Calu3 (cell line): ENCODE data around the gene YWHAE. TPM values are rescaled to one million over a fixed set of nuclear protein-coding genes. Genes with fewer than 3 reads are reported as not detected.

ENCODE experiments used
- BruUV-seq: library from RNA; stranded (reverse); fragments of 400-500 nt; replicated peaks from 2 replicates; lab custom pipeline; 2021; lab: Mats Ljungman, UMichigan
- CTCF ChIA-PET: fragments of 300-600 bp; sonication (Branson Sonifier 250); formaldehyde crosslinking; loops from one replicate; lab custom pipeline; 2022; ENCODE audit warnings: antibody characterized with exemption; lab: Charles Lee
- DNase-seq: peaks from one replicate; pipeline ENCODE4 v3.0.0; 2022
- H3K27ac Mint-ChIP-seq: one replicate; pipeline ENCODE4 v1.8.0; 2022; ENCODE audit warnings: mixed read lengths; ENCODE audit not compliant: unreplicated experiment
- H3K27me3 Mint-ChIP-seq: one replicate; pipeline ENCODE4 v1.8.0; 2022; ENCODE audit warnings: mixed read lengths; ENCODE audit not compliant: unreplicated experiment
- H3K36me3 Mint-ChIP-seq: one replicate; pipeline ENCODE4 v1.8.0; 2022; ENCODE audit warnings: mild to moderate bottlenecking, moderate library complexity, mixed read lengths; ENCODE audit not compliant: insufficient read depth, unreplicated experiment
- H3K4me1 Mint-ChIP-seq: one replicate; pipeline ENCODE4 v1.8.0; 2022; ENCODE audit warnings: mild to moderate bottlenecking, low read depth, mixed read lengths; ENCODE audit not compliant: unreplicated experiment
- H3K4me3 Mint-ChIP-seq: one replicate; pipeline ENCODE4 v1.8.0; 2022; ENCODE audit warnings: mild to moderate bottlenecking, low read depth, moderate library complexity, mixed read lengths; ENCODE audit not compliant: unreplicated experiment
- H3K9me3 Mint-ChIP-seq: one replicate; pipeline ENCODE4 v1.8.0; 2022; ENCODE audit warnings: low read depth, mixed read lengths; ENCODE audit not compliant: unreplicated experiment
- intact Hi-C: fragments of 100-400 bp; cut with micrococcal nuclease; formaldehyde crosslinking; loops from one replicate; pipeline ENCODE4 v1.10.0; 2022; ENCODE audit not compliant: unreplicated experiment
- total RNA-seq: library from RNA; stranded (reverse); gene quantifications from 2 replicates; pipeline ENCODE4 v1.2.3, GENCODE V29; 2022
- TF ChIP-seq, protein P1 (sequence below): fragments of 200-600 bp; IDR thresholded peaks from one replicate; pipeline ENCODE4 v1.8.0; 2022; ENCODE audit warnings: antibody characterized with exemption; ENCODE audit not compliant: unreplicated experiment

The YWHAE gene
- total RNA-seq, 1 experiment from 2014 or later = 504 TPM

DNA sequence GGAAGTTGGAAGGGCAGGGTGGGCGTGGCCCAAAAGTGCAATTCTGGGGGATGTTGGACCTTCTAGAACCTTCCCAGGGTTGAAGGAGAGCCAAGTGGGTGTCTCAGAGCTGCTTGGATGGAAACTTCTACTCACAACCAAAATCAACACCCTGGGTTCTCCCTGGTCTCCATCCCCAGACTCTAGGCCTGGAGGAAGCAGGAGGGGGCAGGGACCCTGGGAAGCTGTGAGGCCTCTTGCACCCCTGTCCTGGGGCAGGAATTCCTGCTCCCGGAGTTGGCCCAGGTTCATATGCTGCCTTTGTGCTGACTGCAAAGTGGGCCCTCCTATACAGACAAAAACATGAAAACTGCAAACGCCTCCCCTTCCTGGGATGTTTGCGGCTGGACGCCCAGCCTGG, 95.5 kb downstream of the YWHAE start:
- CTCF ChIA-PET = no interaction called here
- Mint-ChIP-seq H3K27ac (no peak overlapping the region), H3K36me3 (no peaks in the 10 kb centered on the region), H3K4me3 (no peak overlapping the region), H3K9me3 (no peaks in the 10 kb centered on the region), H3K27me3 (peaks cover 55% of the 10 kb centered on the region), H3K4me1 (no peaks in the 10 kb centered on the region)
- intact Hi-C loops = no loop called here
- TF ChIP-seq, protein P1, sequence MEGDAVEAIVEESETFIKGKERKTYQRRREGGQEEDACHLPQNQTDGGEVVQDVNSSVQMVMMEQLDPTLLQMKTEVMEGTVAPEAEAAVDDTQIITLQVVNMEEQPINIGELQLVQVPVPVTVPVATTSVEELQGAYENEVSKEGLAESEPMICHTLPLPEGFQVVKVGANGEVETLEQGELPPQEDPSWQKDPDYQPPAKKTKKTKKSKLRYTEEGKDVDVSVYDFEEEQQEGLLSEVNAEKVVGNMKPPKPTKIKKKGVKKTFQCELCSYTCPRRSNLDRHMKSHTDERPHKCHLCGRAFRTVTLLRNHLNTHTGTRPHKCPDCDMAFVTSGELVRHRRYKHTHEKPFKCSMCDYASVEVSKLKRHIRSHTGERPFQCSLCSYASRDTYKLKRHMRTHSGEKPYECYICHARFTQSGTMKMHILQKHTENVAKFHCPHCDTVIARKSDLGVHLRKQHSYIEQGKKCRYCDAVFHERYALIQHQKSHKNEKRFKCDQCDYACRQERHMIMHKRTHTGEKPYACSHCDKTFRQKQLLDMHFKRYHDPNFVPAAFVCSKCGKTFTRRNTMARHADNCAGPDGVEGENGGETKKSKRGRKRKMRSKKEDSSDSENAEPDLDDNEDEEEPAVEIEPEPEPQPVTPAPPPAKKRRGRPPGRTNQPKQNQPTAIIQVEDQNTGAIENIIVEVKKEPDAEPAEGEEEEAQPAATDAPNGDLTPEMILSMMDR = no peak
- DNase-seq = no peak
- no TSS peak for BruUV-seq

DNA sequence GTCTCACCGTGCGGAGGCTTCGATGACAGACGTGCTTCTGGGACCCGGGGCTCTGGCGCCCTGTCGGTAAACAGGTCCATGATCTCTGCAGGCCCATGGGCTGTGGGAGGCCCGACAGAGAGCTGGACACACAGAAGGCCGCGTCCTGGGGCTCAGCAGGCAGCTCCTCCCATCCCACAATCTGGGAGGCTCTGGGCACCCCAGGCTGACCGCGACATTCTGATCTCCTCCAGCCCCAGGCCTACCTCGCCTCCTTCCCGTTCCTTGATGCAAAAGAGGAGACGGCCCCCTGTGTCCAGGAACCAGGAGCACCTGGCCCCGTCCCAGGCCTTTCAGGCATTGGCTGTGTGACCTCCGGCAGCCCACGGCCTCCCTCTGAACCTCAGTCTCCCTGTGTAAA, 97.3 kb downstream of the YWHAE start:
- H3K27me3 Mint-ChIP-seq = peaks cover 73% of the 10 kb centered on the region

DNA sequence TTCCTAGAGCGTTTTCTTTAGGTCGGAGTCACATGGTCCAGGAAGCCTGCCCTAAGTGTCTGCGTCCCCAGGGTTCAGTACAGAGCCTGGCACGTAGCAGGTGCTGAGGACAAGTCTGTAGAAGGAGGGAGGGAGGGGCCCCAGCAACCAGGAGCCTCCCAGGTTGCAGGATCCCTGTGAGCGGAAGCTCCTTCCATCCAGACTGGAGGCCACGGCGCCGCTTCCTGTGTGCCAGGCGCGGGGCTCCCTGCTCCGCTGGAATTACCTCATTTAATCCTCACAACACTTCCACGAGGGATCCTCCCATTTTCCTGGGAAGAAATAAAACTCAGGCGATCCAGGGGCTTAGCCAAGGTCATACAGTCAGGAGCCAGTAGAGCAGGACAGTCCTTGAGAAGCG, 98.5 kb downstream of the YWHAE start:
- no TSS peak for BruUV-seq
- CTCF ChIA-PET = no interaction called here
- no peaks in the 10 kb centered on the region for H3K4me1 Mint-ChIP-seq
- H3K4me3 Mint-ChIP-seq = no peak overlapping the region
- no peak for DNase-seq
- H3K36me3 Mint-ChIP-seq = no peaks in the 10 kb centered on the region
- TF ChIP-seq, protein P1 = no peak
- no peaks in the 10 kb centered on the region for H3K9me3 Mint-ChIP-seq
- peaks cover 75% of the 10 kb centered on the region for H3K27me3 Mint-ChIP-seq
- H3K27ac Mint-ChIP-seq = no peak overlapping the region
- intact Hi-C loops = no loop called here

More for the DNA sequence above, 97.3 kb downstream of the YWHAE start:
- intact Hi-C loops = no loop called here
- no peaks in the 10 kb centered on the region for H3K4me1 Mint-ChIP-seq
- DNase-seq = no peak
- no peaks in the 10 kb centered on the region for H3K9me3 Mint-ChIP-seq
- H3K36me3 Mint-ChIP-seq = no peaks in the 10 kb centered on the region
- no peak overlapping the region for H3K4me3 Mint-ChIP-seq
- CTCF ChIA-PET = interaction anchor here (0.5 kb wide), 1 partner anchor 498 kb away, joined by 3 read pairs; no protein-coding TSS in a partner anchor
- H3K27ac Mint-ChIP-seq = no peak overlapping the region
- BruUV-seq = no TSS peak
- TF ChIP-seq, protein P1 = no peak

DNA sequence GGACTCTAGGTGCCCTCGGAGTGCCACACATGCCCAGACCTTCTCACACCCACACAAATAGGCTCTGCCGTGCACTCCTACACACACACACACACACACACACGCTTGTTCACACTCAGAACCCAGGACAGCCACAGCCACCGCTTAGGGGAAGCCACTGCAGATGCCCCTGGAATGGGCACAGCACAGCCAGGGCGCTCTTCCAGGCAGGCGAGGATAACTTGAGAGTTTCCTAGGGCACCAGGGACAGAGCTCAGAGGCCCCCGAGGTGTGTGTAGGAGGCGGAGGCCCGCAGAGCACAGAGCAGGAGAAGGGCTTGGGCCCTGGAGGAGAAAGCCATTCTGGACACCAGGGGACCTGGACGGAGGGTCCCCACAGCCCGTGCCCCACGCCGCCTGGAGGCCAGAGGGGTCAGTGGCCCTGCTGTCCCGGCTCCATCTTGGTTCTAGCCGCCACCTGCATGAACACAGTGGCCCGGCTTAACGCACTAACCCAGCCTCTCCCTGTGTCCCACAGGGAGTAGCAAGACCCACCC, 99.6 kb downstream of the YWHAE start:
- Mint-ChIP-seq H3K36me3 (no peaks in the 10 kb centered on the region), H3K9me3 (no peaks in the 10 kb centered on the region), H3K27me3 (peaks cover 66% of the 10 kb centered on the region), H3K4me3 (no peak overlapping the region), H3K27ac (no peak overlapping the region), H3K4me1 (no peaks in the 10 kb centered on the region)
- BruUV-seq = no TSS peak
- no peak for DNase-seq
- TF ChIP-seq, protein P1 = no peak
- CTCF ChIA-PET = no interaction called here
- intact Hi-C loops = no loop called here
